Measurements from ENCODE around the gene CELF5.
"Not testable (repeated sequence)": the region's sequence is repeated elsewhere in the genome, so short reads cannot be mapped to it uniquely, and the experiment has no call there.

Gene CELF5

DNA sequence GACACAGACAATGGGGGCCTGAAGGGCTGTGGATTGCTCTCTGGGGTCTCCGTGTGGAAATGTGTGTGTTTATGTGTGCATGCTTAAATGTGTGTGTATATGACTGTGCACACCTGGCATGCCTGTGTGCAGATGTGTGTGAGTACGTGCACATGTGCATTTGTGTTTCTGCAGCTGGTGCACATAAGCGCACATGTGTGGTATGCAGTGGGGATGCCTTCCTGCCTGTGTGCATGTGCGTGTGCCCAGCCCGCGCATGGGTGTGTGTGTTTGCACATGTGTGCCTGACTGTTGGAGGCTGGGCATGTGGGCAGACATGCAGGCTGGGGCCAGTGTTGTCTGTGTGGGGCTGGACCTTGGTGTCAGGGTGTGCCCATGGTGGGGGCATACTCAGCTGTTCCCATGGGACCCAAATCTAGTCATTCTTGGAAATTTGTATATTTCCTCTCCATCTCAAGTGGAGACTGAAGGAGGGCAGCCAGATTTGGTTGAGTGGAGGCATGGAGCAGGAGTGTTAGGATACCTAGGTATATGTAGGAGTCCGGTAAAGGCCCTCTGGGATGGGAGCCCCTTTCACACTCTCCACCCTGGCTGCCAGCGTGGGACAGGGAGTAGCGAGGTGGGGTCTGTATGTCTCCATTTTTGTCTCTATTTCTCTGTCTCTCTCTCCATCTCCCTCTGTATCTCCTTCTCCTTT is 49.9 kb downstream of the CELF5 start:
- DNase-seq (ENCODE audit: low read depth in 2 of 2), result no peak

DNA sequence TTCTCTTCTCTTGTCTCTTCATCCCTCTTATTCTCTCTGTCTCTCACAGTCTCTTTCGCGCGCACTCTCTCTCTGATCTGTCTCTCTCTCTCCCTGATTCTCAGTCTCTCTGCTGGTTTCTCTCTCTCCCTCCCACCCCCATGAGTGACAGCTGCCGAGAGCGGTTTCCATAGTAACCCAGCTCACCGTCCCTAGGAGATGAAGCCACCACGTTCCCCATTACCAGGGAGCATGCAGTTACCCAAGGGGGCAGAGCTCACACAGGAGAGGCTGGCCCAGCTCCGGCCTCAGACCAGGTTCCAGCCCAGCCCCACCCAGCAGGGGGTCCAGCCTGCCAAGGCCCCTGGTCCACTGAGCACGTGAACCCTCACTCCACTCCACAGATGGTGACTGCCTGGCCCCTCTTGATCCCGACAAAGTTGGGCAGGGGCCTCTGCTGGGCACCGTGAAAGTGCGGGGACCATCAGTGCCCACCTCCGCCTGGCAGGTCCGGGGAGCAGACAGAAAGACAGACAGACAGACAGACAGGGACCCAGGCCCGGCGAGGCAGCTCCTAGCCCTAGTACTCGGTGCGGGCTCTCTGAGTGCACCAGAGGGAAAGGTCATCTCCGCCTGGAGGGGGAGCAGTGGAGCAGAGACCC is 50.6 kb downstream of the CELF5 start:
- DNase-seq (ENCODE audit: low read depth in 2 of 2), result no peak

DNA sequence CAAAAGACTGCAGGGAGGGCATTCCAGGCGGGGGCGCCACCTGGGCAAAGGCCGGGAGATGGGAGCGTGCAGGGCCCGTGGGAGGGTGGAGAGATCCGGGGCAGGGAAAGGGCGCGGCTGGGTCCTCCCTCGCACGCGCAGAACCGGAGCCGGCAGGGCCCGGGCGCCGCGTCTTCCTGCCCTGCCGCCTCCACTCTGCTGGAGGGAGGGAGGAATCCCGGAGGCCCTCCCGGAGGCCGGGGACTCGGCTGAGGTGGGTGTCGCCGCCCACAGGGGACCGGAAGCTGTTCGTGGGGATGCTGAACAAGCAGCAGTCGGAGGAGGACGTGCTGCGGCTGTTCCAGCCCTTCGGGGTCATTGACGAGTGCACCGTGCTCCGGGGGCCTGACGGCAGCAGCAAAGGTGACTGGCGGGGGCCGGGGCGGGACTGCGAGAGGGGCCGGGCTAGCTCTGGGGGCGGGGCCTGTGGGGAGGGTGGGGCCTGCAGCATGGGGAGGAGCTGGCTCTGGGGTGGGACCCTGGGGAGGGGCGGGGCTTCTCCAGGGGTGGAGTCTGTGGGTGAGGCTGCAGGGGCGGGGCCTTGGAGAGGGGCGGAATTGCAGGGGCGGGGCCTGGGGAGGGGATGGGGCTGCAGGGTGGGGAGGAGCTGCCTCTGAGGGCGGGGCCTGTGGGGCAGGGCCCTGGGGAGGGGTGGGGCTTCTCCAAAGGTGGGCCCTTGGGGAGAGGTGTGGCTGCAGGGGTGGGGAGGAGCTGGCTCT is 51.3 kb downstream of the CELF5 start:
- DNase-seq (ENCODE audit: low read depth in 2 of 2), result peak; percentile 78 to 85

DNA sequence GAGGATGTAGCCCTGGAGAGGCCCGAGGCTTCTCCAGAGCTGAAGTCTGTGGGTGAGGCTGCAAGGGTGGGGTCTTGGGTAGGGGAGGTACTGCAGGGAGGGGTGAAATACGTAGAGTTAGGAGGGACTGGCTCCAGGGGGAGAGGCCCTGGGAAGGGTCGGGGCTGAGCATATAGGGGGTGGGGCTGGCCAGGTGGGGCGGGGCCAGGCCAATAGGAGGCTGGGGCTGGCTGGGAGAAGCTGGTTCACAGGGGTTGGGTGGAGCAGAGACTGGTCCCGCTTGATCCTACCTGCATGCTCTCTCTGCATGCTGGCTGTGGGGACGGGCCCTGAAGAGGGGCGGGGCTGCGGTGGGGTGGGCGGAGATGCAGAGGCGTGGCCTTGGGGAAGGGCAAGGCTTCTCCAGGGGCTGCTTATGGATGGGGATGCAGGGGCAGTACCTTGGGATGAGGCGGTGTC is 51.9 kb downstream of the CELF5 start:
- DNase-seq (ENCODE audit: low read depth in 2 of 2), result peak in 1 of 2 experiments; percentile 34

DNA sequence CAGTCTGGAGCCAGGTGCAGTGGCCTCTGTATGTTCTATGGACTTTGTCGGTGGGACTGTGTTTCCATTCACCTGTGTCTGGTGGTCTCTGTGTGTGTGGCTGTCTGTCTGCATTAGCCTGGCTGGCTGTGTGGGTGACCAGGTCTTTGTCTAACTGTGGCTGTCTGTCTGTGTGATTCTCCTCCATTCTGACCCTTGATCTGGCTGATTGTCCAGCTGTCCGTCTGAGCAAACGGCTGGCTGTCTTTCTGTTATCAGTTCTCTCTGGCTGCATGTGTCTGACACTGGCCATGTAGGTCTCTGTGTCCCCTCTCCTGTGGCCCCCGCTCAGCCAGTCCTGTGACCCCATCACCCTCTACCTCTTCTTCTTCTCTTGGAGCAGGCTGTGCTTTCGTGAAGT is 53.2 kb downstream of the CELF5 start:
- no peak for DNase-seq (ENCODE audit: low read depth in 2 of 2)

DNA sequence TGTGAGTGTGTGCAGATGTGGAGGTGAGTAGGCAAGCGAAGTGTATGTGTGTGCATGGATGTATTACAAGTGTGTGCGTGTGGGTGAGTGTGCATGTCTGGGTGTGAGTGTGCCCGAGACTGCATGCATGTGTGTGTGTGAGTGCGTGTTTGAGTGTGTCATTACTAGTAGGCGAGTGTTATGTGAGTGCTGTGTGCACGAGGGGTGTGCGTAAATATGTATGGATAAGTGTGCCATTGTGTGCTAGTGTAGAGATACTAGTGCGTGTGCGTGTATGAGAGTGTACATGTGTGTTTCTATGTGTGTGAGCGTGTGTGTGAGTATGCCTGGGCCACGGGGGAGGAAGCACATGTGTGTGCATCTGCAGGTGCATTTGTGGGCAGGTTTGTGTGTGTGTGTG is 53.8 kb downstream of the CELF5 start:
- DNase-seq (ENCODE audit: low read depth in 2 of 2), result no peak

DNA sequence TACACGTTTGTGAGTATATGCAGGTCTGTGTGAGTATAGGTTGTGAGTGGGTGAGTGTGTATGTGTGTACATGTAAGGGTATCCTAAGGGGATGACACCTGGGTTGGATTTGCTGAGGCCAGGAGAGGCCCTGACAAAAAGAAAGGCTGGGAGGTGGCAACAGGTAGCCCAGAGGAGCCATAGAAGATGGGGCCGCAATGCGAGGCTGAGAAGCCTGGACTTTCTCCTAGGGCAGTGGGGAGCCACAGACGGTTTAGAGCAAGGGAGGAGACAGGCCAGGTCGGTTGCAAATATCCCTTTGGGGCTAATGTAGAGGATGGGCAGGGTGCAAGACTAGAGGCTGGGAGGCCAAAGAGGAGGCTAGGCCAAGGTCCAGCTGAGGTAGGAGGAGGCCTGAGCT is 54.3 kb downstream of the CELF5 start:
- no peak for DNase-seq (ENCODE audit: low read depth in 2 of 2)

DNA sequence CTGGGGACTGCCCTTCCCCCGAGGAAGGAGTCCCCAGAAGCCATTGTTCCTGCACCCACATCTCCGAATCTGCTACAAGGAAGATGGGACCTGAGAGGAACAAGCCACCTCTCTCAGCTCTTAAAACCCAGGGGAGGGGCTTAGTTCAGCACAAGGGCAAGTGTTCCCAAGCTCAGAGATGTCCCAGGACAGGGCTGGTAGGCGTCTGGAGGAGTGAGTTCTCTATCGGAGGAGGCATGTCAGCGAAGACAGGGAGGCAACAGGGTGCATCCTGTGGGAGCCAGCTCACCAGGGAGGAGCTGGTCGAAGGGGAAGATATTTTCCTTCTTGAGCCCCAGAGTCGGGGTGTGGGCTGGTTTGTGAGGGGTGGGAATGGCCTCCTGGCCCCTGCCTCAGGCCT is 54.8 kb downstream of the CELF5 start:
- no peak for DNase-seq (ENCODE audit: low read depth in 2 of 2)

DNA sequence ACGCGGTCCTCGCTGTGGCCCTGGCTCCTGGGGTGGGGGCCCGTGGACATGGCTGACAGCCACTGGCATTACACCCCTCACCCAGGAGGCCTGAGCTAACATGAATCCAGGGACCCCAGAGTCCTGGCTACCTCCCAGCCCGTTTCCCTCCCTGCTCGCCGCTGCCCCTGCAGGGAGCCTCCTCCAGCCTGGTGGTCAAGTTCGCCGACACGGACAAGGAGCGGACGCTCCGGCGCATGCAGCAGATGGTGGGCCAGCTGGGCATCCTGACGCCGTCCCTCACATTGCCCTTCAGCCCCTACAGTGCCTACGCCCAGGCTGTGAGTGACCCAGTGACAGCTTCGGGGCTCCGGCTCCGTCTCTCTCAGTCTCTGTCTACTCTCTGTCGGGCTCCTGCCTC is 56.6 kb downstream of the CELF5 start:
- no peak for DNase-seq (ENCODE audit: low read depth in 2 of 2)

DNA sequence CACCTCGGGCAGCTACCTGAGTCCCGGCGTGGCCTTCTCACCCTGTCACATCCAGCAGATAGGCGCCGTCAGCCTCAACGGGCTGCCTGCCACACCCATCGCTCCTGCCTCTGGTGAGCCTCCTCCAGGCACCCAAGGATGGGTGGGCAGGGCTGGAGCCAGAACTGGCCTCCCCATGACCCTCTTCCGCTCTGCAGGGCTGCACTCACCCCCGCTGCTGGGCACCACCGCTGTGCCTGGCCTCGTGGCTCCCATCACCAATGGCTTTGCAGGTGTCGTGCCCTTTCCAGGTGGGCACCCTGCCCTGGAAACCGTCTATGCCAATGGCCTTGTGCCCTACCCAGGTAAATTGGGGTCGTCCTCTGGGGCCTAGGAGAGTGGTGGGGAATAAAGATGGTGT is 57.7 kb downstream of the CELF5 start:
- no peak for DNase-seq (ENCODE audit: low read depth in 2 of 2)

DNA sequence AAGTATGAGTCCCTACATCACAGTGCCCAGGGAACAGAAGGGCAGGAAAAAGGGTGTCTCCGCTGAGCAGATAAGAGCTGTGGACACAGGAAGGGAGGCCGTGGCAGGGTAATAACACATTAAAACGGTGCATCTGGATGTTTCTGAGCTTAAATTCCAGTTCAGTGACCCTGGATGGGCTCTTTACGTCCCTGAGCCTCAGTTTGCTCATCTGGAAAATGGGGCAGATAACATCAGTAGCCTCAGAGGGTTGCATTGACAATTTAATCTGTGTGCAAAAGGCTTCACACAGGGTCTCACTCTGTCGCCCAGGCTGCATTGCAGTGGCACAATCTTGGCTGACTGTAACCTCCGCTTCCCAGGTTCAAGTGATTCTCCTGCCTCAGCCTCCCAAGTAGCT is 58.1 kb downstream of the CELF5 start:
- DNase-seq (ENCODE audit: low read depth in 2 of 2), result no peak

DNA sequence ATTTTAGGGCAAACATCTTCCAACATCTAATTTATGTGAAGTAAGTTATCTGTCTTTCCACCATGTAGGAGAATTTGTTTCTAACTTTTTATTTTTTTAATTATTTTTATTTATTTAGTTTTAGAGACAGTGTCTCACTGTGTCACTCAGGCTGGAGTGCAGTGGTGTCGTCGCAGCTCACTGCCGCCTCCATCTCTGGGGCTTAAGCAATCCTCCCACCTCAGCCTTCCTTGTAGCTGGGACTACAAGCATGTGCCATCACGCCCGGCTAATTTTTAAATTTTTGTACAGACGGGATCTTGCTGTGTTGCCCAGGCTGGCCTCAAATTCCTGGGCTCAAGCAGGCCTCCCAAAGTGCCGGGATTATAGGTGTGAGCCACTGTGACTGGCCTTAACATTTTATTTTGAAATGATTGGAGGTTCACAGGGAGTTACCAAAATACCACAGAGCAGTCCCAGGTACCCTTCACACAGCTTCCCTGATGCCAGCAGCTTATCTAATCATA is 58.8 kb downstream of the CELF5 start:
- DNase-seq (ENCODE audit: low read depth in 2 of 2), result no peak

DNA sequence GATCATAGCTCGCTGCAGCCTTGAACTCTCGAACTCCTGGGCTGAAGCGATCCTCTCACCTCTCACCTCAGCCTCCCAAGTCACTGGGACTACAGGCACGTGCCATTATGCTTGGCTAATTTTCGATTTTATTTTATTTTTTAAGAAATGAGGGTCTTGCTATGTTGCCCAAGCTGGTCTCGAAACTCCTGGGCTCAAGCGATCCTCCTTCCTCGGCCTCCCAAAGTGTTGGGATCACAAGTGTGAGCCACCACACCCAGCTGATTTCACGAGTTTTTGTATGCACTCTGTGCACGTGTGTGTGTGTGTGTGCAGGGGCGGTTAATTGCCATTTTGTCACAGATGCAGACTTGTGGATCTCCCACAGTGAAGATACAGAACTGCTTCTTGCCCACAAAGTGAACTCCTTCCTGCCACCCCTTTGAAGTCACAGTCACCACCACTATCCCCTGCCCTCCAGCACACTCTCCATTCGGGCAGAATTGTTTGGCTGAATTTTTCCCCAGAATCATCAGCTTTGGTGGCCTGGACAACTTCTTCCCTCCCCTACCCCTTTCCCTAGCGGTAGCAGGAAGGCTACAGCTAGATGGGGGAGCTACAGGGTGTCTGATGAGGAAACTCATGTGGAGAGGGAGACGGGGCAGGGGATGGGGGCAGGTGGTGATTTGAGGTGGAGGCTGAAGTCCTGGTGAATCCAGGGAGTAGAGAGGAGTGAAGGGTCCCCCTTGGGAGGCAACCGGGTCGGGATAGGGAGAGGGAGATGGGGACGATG is 59.6 kb downstream of the CELF5 start:
- DNase-seq (ENCODE audit: low read depth in 2 of 2), result no peak

DNA sequence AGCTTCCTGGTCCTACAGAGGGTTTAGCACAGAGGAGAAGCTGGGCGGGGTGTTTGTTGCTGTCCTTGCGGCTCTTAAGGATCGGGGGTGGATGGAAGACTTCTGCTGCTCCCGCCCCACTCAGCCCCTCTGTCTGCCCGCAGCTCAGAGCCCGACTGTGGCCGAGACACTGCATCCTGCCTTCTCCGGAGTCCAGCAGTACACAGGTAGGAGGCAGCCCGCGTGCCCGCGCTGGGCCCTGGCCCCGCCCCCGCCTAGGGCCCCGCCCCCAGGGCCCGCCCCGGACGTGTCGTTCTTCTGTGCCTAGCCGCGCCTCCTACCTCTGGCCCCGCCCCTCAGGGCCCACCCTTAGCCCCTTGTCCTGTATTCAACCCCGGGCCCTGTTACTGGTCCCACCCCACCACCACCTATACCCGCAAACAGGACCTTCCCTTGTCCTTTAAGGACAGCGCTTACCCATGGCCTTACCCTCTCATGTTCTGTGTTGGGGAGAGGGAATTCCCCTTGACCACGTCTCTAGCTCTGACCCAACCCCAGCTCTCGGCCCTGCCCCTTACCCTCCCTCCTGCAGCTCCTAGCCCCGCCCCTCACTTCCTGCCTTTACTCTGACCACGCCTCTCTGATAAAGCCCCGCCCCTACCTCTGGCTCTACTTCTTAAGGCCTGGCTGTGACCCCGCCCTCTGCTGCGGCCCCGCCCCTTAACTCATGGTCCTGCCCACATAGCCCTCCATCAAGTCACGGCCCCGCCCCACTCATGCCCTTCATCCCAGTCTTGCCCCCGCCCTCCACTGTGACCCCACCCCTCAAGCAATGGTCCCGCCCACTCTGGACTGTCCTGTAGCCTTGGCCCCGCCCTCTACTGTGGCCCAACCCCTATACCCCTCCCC is 60.5 kb downstream of the CELF5 start:
- peak; percentile 32 to 75 for DNase-seq (ENCODE audit: low read depth in 2 of 2)

DNA sequence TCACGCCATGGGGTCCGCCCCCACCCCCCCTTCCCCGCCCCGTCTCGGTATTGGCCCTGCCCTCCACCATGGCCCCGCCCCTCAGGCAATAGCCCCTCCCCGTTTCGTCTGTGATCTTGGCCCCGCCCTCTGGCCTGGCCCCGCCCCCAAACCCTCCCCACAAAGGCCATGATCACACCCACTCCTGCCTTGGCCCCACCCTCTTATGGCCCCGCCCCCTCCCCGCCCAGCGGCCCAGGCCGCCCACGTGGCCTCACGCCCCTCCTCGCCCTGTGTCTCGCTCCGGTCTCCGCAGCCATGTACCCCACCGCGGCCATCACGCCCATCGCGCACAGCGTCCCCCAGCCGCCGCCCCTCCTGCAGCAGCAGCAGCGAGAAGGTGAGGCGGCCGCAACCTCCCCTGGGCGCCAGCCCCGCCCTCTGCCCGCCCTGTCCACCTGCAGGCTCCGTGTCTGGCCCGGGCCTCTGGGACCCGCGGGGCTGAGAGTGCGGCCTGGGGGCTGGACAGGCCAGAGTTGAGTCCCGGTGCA is 61.3 kb downstream of the CELF5 start:
- no peak for DNase-seq (ENCODE audit: low read depth in 2 of 2)

DNA sequence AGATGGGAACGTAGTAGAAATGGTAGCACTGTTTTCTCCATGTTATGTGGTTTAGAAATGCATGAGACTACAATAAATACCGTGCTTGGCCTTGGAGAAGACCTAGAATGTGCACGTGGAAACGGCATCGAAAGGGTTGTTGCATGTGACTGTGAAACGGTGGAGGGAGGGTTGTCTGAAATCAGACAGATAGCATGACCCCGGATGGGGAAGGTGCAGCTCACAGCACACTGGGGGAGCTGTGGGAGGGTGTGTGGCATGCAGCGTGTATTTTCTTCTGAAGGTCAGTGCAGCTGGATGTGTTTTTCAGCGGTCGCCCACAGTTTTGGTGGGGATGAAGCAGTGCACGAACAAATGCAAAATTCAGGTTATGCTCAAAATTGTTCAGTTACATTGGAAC is 63.4 kb downstream of the CELF5 start:
- no peak for DNase-seq (ENCODE audit: low read depth in 2 of 2)

DNA sequence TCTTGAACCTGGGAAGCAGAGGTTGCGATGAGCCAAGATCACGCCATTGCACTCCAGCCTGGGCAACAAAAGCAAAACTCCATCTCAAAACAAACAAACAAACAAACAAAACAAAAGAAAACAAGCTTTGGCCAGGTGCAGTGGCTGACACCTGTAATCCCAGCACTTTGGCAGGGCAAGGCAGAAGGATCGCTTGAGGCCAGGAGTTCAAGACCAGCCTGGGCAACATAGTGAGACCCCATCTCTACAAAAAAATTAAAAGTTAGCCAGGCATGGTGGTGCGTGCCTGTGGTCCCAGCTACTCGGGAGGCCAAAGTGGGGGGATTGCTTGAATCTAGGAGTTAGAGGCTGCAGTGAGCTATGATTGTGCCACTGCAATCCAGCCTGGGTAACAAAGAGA is 64.0 kb downstream of the CELF5 start:
- DNase-seq (ENCODE audit: low read depth in 2 of 2), result not testable (repeated sequence)

DNA sequence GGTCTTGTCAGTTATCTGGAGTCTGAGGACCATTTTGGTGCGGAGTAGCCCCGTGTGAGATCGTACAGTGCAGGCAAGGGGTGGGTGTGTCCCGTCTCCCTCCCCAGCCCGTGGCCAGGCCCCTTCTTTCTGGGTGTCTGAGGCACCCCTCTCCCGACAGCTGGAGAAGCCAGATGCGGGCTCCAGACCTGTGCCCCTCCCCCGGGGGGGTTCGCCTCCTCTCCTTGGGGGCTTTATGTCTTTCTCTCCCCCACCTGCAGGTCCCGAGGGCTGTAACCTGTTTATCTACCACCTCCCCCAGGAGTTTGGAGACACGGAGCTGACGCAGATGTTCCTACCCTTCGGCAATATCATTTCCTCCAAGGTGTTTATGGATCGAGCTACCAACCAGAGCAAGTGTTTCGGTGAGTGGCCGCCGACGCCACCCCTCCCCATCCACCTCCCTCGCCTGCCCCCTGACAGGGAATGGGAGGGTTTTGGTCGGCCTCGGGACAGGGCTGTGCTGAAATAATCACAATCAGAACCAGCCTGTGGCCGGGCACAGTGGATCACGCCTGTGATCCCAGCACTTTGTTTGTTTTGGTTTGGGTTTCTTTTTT is 65.6 kb downstream of the CELF5 start:
- DNase-seq (ENCODE audit: low read depth in 2 of 2), result no peak

DNA sequence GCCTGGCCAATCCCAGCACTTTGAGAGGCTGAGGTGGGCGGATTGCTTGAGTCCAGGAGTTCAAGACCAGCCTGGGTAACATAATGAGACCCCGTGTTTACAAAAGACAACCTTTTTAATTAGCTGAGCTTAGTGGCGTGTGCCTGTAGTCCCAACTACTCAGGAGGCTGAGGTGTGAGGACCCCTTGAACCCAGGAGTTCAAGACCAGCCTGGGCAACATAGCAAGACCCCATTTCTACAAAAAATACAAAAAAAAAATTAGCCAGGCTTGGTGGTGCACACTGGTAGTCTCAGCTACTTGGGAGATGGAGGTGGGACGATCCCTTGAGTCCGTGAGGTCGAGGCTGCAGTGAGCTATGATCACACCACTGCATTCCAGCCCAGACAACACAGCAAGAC is 66.4 kb downstream of the CELF5 start:
- DNase-seq (ENCODE audit: low read depth in 2 of 2), result not testable (repeated sequence)

DNA sequence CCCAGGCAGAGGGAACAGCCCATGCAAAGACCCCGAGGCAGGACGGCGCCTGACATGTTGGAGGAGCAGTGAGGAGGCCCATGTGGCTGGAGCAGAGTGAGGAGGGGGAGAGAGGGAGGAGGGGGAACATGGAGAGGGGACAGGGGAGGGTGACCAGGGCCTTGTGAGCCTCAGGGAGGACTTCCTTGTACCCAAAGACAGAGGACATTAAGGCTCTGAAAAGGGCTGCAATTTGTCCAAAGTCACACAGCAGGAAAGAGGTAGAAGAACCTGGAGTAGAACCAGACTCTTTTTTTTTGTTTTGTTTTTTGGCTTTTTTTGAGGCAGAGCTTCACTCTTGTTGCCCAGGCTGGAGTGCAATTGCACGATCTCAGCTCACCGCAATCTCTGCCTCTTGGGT is 67.2 kb downstream of the CELF5 start:
- no peak for DNase-seq (ENCODE audit: low read depth in 2 of 2)

Data from stimulated activated CD4-positive, alpha-beta T cell treated with anti-CD3 and anti-CD28 coated beads, Interleukin-12 subunit alpha, Interleukin-12 subunit beta, amount 100 ng/mL, for 24 hours (primary cell).